ENCODE data around the gene ROBO1. TPM values are rescaled to one million over a fixed set of nuclear protein-coding genes. Genes with fewer than 3 reads are reported as not detected.

ROBO1 gene
- total RNA-seq, 1 experiment from 2014 or later, result 67.6 TPM

DNA sequence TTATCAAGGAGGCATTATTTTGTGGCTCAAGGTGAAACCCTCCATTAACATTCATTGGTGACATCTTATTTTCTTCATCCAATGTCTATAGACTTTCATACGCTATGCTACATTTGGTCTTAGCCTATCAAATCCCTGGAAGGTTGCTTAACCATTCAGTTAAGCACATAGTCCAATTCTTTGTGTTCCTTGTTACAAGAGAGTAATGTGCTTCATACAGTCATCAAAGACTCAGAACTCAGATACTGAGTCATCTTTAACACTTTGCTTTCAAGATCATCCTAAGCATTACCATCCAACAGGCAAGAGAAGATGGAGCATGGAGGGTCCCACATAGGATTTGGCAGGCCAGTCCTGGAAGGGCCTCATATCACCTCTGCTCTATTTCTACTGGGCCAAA, 1202.1 kb downstream of the ROBO1 start:
- H3K4me3 ChIP-seq (ENCODE audit: low read depth, low read length, poor library complexity, severe bottlenecking), result no peak overlapping the region
- DNase-seq (ENCODE audit: low spot score), result no peak
- no peak for TF ChIP-seq EZH2 (IDR thresholded peaks at IDR 0.05; ENCODE audit: borderline replicate concordance, low read depth, low read length, poor library complexity, severe bottlenecking)
- TF ChIP-seq, protein P1, sequence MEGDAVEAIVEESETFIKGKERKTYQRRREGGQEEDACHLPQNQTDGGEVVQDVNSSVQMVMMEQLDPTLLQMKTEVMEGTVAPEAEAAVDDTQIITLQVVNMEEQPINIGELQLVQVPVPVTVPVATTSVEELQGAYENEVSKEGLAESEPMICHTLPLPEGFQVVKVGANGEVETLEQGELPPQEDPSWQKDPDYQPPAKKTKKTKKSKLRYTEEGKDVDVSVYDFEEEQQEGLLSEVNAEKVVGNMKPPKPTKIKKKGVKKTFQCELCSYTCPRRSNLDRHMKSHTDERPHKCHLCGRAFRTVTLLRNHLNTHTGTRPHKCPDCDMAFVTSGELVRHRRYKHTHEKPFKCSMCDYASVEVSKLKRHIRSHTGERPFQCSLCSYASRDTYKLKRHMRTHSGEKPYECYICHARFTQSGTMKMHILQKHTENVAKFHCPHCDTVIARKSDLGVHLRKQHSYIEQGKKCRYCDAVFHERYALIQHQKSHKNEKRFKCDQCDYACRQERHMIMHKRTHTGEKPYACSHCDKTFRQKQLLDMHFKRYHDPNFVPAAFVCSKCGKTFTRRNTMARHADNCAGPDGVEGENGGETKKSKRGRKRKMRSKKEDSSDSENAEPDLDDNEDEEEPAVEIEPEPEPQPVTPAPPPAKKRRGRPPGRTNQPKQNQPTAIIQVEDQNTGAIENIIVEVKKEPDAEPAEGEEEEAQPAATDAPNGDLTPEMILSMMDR (conservative IDR thresholded peaks at IDR 0.05; ENCODE audit: low read depth, low read length), result no peak
- no peaks in the 10 kb centered on the region for H3K36me3 ChIP-seq (ENCODE audit: insufficient read depth, low read length, poor library complexity, severe bottlenecking)
- H3K27me3 ChIP-seq (replicated peaks; ENCODE audit: insufficient read depth, low read depth, low read length, poor library complexity), result no peaks in the 10 kb centered on the region
- H3K4me1 ChIP-seq (ENCODE audit: insufficient read depth, low read length, poor library complexity, severe bottlenecking), result peaks cover 4% of the 10 kb centered on the region
- ChIA-PET POLR2A (ENCODE audit: low non-redundant PET) (no interaction called here), CTCF (no interaction called here)
- H3K27ac ChIP-seq (ENCODE audit: low read depth, low read length, poor library complexity, severe bottlenecking), result no peak overlapping the region
- BruUV-seq (replicated peaks), result no TSS peak
- peaks cover 10% of the 10 kb centered on the region for H3K9me3 ChIP-seq (ENCODE audit: low read depth, low read length, poor library complexity, severe bottlenecking)
- intact Hi-C loops (cut with micrococcal nuclease; ENCODE audit: unreplicated experiment), result no loop called here

DNA sequence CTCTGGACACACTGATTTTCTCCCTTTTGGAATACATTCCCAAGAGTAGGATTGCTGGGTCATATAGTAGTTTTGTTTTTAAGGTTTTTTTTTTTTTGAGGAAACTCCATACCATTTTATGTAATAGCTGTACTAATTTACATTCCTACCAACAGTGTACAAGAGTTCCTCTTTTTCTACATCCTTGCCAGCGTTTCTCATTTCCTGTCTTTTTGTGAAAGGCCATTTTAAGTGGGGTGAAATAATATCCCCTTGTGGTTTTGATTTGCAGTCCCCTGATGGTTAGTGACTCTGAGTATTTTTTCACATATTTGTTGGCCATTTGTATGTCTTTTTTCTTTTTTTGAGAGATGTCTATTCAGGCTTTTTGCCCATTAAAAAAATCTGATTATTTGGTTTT, 1205.5 kb downstream of the ROBO1 start:
- Histone ChIP-seq H3K27me3 (replicated peaks; ENCODE audit: insufficient read depth, low read depth, low read length, poor library complexity) (no peaks in the 10 kb centered on the region), H3K4me1 (ENCODE audit: insufficient read depth, low read length, poor library complexity, severe bottlenecking) (peaks cover 9% of the 10 kb centered on the region), H3K4me3 (ENCODE audit: low read depth, low read length, poor library complexity, severe bottlenecking) (no peak overlapping the region), H3K36me3 (ENCODE audit: insufficient read depth, low read length, poor library complexity, severe bottlenecking) (no peaks in the 10 kb centered on the region), H3K27ac (ENCODE audit: low read depth, low read length, poor library complexity, severe bottlenecking) (peak overlapping the region; percentile 27), H3K9me3 (ENCODE audit: low read depth, low read length, poor library complexity, severe bottlenecking) (peaks cover 10% of the 10 kb centered on the region)
- peak; percentile 88 for DNase-seq (ENCODE audit: low spot score)
- BruUV-seq (replicated peaks), result no TSS peak
- POLR2A ChIA-PET (ENCODE audit: low non-redundant PET), result no interaction called here
- CTCF ChIA-PET, result interaction anchor here (0.6 to 0.7 kb wide), 2 partner anchors 9 to 11 kb away, joined by 3 read pairs; no protein-coding TSS in a partner anchor
- intact Hi-C loops (cut with micrococcal nuclease; ENCODE audit: unreplicated experiment), result loop anchor here (5.0 kb wide), 1 partner anchor 215 kb away; no protein-coding TSS in a partner anchor
- no peak for TF ChIP-seq EZH2 (IDR thresholded peaks at IDR 0.05; ENCODE audit: borderline replicate concordance, low read depth, low read length, poor library complexity, severe bottlenecking)
- TF ChIP-seq, protein P1 (conservative IDR thresholded peaks at IDR 0.05; ENCODE audit: low read depth, low read length), result no peak

Small RNA genes lying within 50 kb of the gene (microRNA-seq; reads per million reads assigned to microRNA genes)
- not detected for gene MIR3923

All from A673 (cell line).